Testis (tissue), 3 donors: Measurements from ENCODE around the gene DNAJB5. TPM values are rescaled to one million over a fixed set of nuclear protein-coding genes. Genes with fewer than 3 reads are reported as not detected.

Experiments used
- DNase-seq: peaks from one replicate; pipeline ENCODE4 v3.0.0-alpha.2; 2019
- H3K27ac ChIP-seq, 2 donors: fragments of 200-600 bp; sonication (generic); one replicate each; pipeline ENCODE4 v1.5.1; 2019
- H3K27me3 ChIP-seq: fragments of 200-600 bp; sonication (generic); one replicate; pipeline ENCODE4 v1.5.1; 2019
- H3K36me3 ChIP-seq: fragments of 200-600 bp; sonication (generic); one replicate; pipeline ENCODE4 v1.5.1; 2017; ENCODE audit warnings: low read depth; ENCODE audit errors: missing control alignments
- H3K4me1 ChIP-seq: fragments of 200-600 bp; sonication (generic); one replicate; pipeline ENCODE4 v1.5.1; 2019
- H3K4me3 ChIP-seq, 2 donors: fragments of 200-600 bp; sonication (generic); one replicate each; pipeline ENCODE4 v1.5.1; 2017 to 2019
- H3K9me3 ChIP-seq: fragments of 200-600 bp; sonication (generic); one replicate; pipeline ENCODE4 v1.5.1; 2017
- POLR2A ChIP-seq: fragments of 450-650 bp; IDR thresholded peaks from one replicate; pipeline ENCODE4 v1.6.1; 2017; ENCODE audit warnings: antibody characterized with exemption, mild to moderate bottlenecking, moderate library complexity
- WGBS, 2 donors: methylation state at CpG; one replicate each; pipeline ENCODE4 v1.1.5; 2018; 5-methylcytosine and 5-hydroxymethylcytosine counted together
- intact Hi-C: fragments of 100-400 bp; cut with DNase I; formaldehyde crosslinking; loops from one replicate; pipeline ENCODE4 v1.15.1; 2023; ENCODE audit warnings: low total_unique reads
- polyA plus RNA-seq: library from polyadenylated mRNA; stranded (reverse); fragments of 350-450 nt; fragmentation: Illumina TruSeq; extraction: RNeasy Lipid Tissue Mini Kit (QIAGEN cat#74804); gene quantifications from one replicate; pipeline ENCODE4 v1.2.3, GENCODE V29; 2014; ENCODE audit warnings: low read depth, low replicate concordance; ENCODE audit not compliant: insufficient read depth
- total RNA-seq, 2 donors: library from RNA; depleted of rRNA; stranded (reverse); fragments of >200 nt; gene quantifications; one replicate each; pipeline ENCODE4 v1.2.3, GENCODE V29; 2016
- TF ChIP-seq, protein P1 (sequence below), 3 experiments: fragments of 450-650 bp in 2 of 3; fragments of 200-600 bp in 1 of 3; sonication (generic) in 1 of 3; IDR thresholded peaks; one replicate each; pipeline ENCODE4 v1.5.1; 2016 to 2019; ENCODE audit warnings: antibody characterized with exemption in 3 of 3, mild to moderate bottlenecking in 2 of 3, moderate library complexity in 1 of 3

DNAJB5 gene
- total and polyA plus RNA-seq, 3 donors from 2014 or later: 44.0 to 49.9 (median 47.7) TPM

DNA sequence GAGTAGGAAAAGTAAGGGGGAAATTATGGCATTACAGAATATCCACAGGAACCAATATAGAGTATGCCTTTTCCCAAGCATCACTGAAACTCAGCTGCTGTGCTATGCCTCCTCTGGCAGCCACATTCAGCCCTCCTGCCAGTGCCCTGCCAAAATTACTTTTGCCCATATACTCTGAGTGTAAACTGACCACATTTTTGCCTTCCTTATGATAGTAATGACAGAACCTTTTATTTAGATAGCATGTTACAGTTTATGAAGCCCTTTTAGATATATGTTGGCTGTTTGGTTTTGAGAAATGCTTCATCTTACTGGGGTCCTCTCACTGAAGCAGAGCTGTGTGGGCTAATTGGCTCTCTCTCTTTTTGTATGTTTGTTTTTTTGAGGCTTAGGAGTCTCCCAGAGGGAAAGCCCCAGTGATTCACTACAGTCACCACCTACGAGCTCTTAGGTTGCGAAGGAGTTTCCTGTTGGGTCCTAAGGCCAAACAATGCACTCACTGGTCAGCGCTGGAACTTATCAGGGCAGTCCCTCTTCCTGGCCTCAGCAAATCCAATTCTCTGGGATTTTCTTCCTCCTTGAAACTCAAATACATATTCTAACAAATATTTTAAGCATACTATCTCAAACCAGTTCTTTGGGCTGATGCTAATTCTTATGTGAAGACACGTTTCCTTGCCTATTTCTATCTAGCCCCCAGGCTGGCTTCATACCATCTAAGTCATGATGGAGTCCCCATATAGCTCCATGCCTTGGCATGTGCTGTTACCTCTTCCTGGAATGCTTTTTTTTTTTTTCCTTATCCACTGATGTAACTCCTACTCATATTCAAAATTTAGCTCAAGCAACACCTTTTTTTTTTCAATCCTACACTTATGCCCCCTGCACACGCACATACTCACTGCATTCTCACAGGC lies 27.7 kb upstream of the DNAJB5 start:
- Histone ChIP-seq H3K27me3 (no peaks in the 10 kb centered on the region), H3K4me3 (no peak overlapping the region), H3K36me3 (no peaks in the 10 kb centered on the region), H3K27ac (peak overlapping the region in 1 of 2 donors; percentile 25), H3K4me1 (peaks cover 11% of the 10 kb centered on the region), H3K9me3 (no peaks in the 10 kb centered on the region)
- 44 to 53% methylated on average over 5 of the region's 5 CpGs for WGBS, 2 donors
- intact Hi-C loops: no loop called here
- no peak for DNase-seq
- TF ChIP-seq, protein P1, sequence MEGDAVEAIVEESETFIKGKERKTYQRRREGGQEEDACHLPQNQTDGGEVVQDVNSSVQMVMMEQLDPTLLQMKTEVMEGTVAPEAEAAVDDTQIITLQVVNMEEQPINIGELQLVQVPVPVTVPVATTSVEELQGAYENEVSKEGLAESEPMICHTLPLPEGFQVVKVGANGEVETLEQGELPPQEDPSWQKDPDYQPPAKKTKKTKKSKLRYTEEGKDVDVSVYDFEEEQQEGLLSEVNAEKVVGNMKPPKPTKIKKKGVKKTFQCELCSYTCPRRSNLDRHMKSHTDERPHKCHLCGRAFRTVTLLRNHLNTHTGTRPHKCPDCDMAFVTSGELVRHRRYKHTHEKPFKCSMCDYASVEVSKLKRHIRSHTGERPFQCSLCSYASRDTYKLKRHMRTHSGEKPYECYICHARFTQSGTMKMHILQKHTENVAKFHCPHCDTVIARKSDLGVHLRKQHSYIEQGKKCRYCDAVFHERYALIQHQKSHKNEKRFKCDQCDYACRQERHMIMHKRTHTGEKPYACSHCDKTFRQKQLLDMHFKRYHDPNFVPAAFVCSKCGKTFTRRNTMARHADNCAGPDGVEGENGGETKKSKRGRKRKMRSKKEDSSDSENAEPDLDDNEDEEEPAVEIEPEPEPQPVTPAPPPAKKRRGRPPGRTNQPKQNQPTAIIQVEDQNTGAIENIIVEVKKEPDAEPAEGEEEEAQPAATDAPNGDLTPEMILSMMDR (IDR thresholded peaks at IDR 0.05): no peak
- TF ChIP-seq POLR2A: no peak

DNA sequence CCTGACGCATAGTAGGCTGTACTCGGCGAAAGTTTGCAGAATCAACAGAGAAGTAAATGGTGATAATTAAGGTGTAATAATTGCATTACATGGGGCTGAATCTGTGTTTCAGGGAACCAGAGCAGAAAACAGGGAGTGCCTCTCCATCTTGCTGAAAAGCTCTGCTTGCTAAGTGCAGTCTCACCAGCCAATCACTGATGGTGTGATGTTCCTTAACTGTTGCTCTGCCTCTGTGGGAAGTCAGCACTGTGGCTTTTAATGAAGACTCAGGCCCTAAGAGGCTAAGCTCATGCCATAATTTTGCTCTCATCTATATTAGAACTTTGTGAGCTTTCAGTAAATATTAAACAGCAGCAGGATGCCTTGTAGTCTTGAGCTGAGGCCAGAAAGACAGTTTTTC lies 27.0 kb upstream of the DNAJB5 start:
- DNase-seq: no peak
- TF ChIP-seq, protein P1 (IDR thresholded peaks at IDR 0.05): no peak
- no peak for TF ChIP-seq POLR2A
- Histone ChIP-seq H3K4me3 (no peak overlapping the region), H3K9me3 (no peaks in the 10 kb centered on the region), H3K27me3 (no peaks in the 10 kb centered on the region), H3K36me3 (no peaks in the 10 kb centered on the region), H3K27ac (no peak overlapping the region), H3K4me1 (peaks cover 4% of the 10 kb centered on the region)
- intact Hi-C loops: no loop called here
- 81 to 86% methylated on average over 3 of the region's 3 CpGs for WGBS, 2 donors

DNA sequence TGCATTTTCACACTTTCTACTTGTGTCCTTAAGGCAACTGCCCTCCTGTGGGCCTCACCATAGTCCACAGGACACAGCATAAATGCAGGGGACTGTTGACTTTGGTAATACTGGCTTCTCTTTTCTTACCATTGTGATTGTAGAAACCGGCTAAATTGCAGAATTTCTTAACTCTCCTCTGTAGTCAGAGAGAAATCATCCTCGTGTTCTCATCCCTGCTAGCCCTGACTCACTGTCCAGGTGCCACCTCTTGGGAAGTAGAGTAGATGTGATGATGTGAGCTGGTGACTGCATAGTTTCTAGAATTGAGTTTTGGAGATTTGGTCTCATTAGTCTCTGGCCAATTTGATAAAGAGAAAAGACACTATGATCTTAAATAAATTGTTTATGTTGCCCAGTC lies 26.0 kb upstream of the DNAJB5 start:
- TF ChIP-seq, protein P1 (IDR thresholded peaks at IDR 0.05): no peak
- TF ChIP-seq POLR2A: no peak
- 65 to 66% methylated on average over 2 of the region's 2 CpGs for WGBS, 2 donors
- H3K36me3 ChIP-seq: no peaks in the 10 kb centered on the region
- DNase-seq: no peak
- H3K27ac ChIP-seq: no peak overlapping the region
- intact Hi-C loops: no loop called here
- no peak overlapping the region for H3K4me3 ChIP-seq
- peaks cover 4% of the 10 kb centered on the region for H3K4me1 ChIP-seq
- no peaks in the 10 kb centered on the region for H3K9me3 ChIP-seq
- no peaks in the 10 kb centered on the region for H3K27me3 ChIP-seq

DNA sequence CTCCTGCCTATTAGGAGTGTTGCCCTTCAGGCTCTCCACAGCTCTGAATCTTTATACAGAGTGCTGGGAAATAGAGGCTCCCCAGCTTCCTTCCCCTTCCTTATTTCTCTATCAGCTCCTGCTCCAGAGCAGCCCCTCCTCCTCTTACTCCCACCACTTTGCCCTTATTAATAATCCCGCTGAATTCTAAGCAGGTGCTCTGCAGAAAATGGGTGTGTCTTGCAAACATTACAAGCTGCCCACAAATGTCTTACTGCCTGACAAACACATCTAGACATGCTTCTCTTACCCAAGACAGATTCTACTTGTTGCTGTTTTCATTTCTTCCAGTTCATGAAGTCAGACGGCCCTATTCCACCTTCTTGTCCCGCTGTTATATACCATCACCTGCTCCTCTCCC lies 25.1 kb upstream of the DNAJB5 start:
- 57 to 63% methylated on average over 3 of the region's 3 CpGs for whole genome bisulfite sequencing, 2 donors
- H3K4me3 ChIP-seq: no peak overlapping the region
- TF ChIP-seq, protein P1 (IDR thresholded peaks at IDR 0.05): no peak
- no peak for TF ChIP-seq POLR2A
- intact Hi-C loops: no loop called here
- peaks cover 4% of the 10 kb centered on the region for H3K4me1 ChIP-seq
- DNase-seq: no peak
- no peaks in the 10 kb centered on the region for H3K27me3 ChIP-seq
- no peaks in the 10 kb centered on the region for H3K9me3 ChIP-seq
- H3K36me3 ChIP-seq: no peaks in the 10 kb centered on the region
- no peak overlapping the region for H3K27ac ChIP-seq
